Measurements from ENCODE around the gene SLC10A1.

Gene SLC10A1

DNA sequence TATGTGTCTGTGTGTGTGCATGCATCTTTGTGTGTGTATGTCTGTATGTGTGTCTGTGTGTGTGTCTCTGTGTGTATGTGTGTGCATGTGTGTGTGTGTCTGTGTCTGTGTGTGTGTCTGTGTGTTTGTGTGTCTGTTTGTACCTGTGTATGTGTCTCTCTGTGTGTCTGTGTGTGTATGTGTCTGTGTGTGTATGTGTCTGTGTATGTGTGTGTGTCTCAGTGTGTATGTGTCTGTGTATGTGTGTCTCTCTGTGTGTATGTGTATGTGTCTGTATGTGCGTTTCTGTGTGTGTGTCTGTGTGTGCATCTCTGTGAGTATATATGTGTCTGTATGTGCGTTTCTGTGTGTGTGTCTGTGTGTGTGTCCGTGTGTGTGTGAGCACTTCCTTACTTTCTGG is 42.6 kb upstream of the SLC10A1 start:
- TF ChIP-seq, protein P1, sequence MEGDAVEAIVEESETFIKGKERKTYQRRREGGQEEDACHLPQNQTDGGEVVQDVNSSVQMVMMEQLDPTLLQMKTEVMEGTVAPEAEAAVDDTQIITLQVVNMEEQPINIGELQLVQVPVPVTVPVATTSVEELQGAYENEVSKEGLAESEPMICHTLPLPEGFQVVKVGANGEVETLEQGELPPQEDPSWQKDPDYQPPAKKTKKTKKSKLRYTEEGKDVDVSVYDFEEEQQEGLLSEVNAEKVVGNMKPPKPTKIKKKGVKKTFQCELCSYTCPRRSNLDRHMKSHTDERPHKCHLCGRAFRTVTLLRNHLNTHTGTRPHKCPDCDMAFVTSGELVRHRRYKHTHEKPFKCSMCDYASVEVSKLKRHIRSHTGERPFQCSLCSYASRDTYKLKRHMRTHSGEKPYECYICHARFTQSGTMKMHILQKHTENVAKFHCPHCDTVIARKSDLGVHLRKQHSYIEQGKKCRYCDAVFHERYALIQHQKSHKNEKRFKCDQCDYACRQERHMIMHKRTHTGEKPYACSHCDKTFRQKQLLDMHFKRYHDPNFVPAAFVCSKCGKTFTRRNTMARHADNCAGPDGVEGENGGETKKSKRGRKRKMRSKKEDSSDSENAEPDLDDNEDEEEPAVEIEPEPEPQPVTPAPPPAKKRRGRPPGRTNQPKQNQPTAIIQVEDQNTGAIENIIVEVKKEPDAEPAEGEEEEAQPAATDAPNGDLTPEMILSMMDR (IDR thresholded peaks at IDR 0.05; ENCODE audit: low read length, missing control alignments) = no peak
- no peak overlapping the region for H3K4me3 ChIP-seq (replicated peaks; ENCODE audit: low read depth, low read length)
- DNase-seq (ENCODE audit: low read depth) = no peak

- TF ChIP-seq, protein P1 (IDR thresholded peaks at IDR 0.05; ENCODE audit: low read length, missing control alignments) = no peak
- no peak for DNase-seq (ENCODE audit: low read depth)
- no peak overlapping the region for H3K4me3 ChIP-seq (replicated peaks; ENCODE audit: low read depth, low read length)
Observed at GRCh38 chr14:69838881-69839416, 41.9 kb upstream of the SLC10A1 start.

- no peak overlapping the region for H3K4me3 ChIP-seq (replicated peaks; ENCODE audit: low read depth, low read length)
- TF ChIP-seq, protein P1 (IDR thresholded peaks at IDR 0.05; ENCODE audit: low read length, missing control alignments) = no peak
- DNase-seq (ENCODE audit: low read depth) = no peak
Observed at GRCh38 chr14:69828879-69829278, 31.8 kb upstream of the SLC10A1 start.

DNA sequence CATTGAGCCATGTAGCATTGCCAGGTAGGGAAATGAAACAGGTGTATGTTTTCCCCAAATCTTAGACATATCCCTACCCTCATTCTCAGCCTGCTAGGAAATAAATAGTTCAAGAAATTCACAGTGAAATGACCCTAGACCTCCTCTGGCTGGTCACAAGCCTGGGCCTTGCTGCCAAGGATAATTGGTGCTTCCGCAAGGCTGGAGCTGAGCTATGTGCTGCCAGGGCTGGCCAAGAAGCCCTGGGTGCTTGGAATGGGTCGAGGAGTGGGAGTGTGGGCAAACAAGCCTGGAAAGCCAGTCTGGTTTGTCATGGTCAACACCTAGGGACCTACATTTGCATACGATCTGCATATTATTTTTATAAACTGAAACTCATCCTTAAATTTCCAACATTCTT is 31.3 kb upstream of the SLC10A1 start:
- TF ChIP-seq, protein P1 (IDR thresholded peaks at IDR 0.05; ENCODE audit: low read length, missing control alignments) = no peak
- no peak for DNase-seq (ENCODE audit: low read depth)
- H3K4me3 ChIP-seq (replicated peaks; ENCODE audit: low read depth, low read length) = no peak overlapping the region

DNA sequence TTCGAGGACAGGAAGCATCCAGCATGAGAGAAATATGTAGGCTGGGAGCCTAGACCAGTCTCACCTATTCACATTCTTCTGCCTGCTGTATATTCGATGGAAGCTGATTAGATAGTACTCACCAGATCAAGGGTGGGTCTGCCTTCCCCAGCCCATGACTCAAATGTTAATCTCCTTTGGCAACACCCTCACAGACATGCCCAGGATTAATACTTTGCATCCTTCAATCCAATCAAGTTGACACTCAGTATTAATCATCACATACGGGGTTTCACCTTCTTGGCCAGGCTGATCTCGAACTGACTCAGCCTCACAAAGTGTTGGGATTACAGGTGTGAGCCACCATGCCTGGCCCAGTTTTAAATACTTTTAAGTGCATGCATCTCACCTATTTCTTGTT is 30.5 kb upstream of the SLC10A1 start:
- TF ChIP-seq, protein P1 (IDR thresholded peaks at IDR 0.05; ENCODE audit: low read length, missing control alignments) = no peak
- no peak overlapping the region for H3K4me3 ChIP-seq (replicated peaks; ENCODE audit: low read depth, low read length)
- no peak for DNase-seq (ENCODE audit: low read depth)

GRCh38 chr14:69822456-69822855 is 25.4 kb upstream of the SLC10A1 start:
- no peak for DNase-seq (ENCODE audit: low read depth)
- no peak overlapping the region for H3K4me3 ChIP-seq (replicated peaks; ENCODE audit: low read depth, low read length)
- TF ChIP-seq, protein P1 (IDR thresholded peaks at IDR 0.05; ENCODE audit: low read length, missing control alignments) = no peak

DNA sequence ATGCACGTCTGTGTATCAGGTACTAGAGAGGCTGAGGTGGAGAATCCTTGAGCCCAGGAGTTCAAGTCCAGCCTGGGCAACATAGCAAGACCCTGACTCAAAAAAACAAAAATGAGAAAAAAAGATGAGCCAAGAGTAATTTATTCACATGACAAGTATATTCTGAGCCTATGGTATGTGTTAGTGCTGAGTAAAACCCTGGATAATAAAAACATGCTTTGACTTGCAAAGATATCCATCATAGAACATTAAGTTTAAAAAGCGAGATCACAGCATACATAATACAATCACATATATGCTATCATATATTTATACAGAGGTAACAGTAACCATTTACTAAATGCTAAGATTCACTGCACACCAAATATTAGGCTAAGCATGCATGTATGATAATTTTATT is 23.9 kb upstream of the SLC10A1 start:
- TF ChIP-seq, protein P1 (IDR thresholded peaks at IDR 0.05; ENCODE audit: low read length, missing control alignments) = no peak
- no peak overlapping the region for H3K4me3 ChIP-seq (replicated peaks; ENCODE audit: low read depth, low read length)
- DNase-seq (ENCODE audit: low read depth) = no peak

Data from fibroblast of pulmonary artery (primary cell).